HG03460 (cell line): ENCODE results near the gene HMCN1.

Experiments
- ATAC-seq: cut with Tn5 transposase; IDR thresholded peaks from one replicate; pipeline ENCODE4 v1.9.1; 2021; ENCODE audit not compliant: unreplicated experiment

HMCN1 gene

GRCh38 chr1:186215636-186216035 lies 481.4 kb downstream of the HMCN1 start:
- no peak for ATAC-seq

DNA sequence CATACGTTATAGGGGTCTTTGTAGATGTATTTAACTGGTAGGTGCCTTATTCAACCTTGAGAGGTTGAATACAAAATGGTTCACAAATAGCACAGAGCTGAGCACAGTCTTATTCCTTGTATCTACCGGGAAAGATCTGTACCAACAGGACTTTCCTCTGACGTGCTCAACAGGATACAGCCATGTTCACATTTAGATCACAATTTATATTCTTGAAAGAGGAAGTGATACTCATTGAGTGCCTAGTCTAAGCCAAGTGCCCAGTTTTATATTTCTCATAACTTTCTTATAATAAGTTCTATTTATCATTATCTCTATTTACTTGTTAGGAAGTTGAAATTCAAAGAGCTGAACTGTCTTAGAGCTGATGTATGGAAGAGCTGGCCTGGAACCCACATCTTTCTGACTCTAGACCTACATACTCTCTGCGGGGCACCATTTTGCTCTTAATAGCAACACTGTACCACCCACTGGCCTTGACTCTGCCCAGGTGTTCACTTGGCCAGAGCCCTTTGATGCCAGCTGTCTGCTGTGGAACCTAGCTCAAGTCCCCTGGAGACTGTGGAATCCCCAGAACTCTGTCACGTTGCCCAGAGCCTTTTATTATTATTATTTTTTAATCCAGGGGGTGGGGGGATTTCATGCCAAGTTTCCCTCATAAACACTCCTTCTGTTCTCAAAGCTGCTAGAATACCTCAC lies 484.6 kb downstream of the HMCN1 start:
- ATAC-seq: peak; percentile 76

- ATAC-seq: no peak
These were observed 485.9 kb downstream of the HMCN1 start for GRCh38 chr1:186220067-186220466.

DNA sequence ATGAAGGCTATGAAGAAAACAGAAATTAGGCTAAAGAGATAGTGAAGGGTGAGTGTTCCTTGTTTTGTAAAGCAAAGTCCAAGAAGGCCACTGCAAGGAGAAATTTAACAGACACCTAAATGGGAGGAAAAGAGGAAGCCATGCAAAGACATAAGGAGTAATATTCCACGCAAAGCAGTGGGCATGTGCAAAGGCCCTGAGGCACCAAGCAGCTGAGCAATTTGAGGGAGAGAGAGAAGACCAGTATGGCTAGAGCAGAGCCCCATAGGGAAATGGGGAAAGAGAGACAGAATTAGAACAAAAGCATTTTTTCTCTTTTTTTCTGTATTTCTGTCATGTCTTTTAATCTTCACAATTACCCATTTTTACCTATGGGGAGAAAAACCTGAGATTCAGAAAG lies 486.7 kb downstream of the HMCN1 start:
- no peak for ATAC-seq

DNA sequence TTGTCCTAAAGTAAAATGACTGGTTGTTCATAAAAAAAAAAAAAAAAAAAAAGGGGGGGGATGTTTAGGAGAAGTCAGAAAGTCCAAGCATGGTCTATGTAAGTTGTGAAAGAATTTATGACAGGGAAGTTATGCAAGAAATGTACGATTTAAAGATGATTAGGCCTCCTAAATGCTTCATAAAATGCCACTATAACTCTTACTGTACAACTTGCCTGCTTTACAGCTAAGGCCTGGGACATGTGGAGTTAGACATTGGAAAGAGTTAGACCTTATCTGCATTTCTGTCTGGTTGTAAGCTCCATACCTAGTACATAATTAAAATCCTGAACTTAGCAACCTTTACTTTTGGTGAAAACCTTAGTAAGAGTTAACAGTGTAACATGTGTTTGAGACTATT lies 490.9 kb downstream of the HMCN1 start:
- ATAC-seq: no peak

DNA sequence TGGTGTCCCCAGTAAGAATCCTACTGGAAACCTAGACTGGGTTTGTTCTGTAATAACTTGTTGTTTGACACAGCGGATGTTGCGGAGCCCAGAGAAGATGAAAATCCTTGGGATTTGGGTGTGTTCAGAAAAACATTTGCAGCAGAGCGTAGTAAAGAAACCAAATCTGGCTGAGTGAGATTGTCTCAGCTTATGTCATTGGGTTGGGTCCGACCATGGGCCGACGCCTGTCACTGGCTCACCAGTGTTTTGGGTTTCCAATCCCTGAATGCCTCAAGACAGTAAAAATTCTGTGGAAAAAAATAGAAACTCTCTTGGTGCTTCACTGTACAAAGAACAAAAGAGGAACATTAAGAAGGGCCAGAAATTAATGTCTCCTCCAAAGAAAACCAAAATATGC lies 494.6 kb downstream of the HMCN1 start:
- ATAC-seq: no peak

DNA sequence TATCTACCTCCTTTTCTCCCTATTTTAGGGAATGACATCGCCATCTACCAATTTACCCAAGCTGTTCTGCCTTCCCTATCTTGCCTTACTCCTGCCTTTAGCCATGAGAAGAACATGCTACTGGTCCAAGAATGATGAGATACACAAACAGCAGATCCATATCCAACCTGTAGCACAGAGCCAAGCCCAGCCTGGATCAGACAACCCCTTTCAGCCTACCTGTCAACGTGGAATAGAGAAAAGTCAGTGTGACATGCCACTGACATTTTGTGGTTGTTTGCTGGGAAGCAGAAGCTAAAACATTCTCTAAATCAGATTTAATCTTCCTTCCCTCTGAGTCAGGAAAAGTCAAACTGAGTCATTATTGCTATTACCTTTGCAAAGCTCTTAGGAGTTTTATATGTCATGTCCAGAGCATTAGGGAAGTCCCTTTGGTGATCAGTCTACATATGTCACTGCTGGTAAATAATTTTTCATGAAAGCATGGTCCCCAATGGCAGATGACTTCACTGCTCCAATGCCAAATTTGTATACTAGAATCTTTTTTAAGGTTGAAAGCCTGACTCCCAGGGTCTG lies 497.8 kb downstream of the HMCN1 start:
- ATAC-seq: no peak

DNA sequence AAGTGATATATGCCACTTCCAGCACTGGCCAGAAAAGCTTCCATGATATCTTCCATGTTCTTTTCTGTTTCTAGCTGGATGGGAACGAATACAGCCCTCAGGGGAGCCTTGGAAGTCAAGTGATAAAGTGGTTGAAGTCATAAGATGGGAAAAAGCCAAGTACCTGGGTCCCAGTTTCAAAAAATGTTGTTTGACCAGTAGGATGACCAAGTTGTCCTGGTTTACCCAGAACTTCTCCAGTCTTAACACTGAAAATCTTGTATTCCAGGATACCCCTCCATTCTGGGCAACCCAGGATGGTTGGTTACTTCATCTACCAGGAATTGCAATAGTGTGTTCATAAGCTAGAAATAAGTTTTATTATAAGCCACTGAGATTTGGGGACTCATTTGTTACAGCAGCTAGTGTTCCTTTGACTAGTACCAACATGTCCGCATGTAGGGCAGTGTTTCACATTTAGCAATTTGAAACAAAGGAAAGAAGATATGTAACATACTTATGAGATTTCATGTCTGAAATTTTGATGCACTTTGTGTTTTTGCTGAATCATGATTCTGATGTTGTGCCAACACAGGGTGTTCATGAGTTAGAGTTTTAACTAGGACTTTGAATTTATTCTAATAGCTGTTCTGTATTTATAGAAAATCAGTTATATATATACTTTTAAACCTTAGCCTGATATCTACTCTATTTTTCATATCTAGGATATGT lies 500.9 kb downstream of the HMCN1 start:
- no peak for ATAC-seq

DNA sequence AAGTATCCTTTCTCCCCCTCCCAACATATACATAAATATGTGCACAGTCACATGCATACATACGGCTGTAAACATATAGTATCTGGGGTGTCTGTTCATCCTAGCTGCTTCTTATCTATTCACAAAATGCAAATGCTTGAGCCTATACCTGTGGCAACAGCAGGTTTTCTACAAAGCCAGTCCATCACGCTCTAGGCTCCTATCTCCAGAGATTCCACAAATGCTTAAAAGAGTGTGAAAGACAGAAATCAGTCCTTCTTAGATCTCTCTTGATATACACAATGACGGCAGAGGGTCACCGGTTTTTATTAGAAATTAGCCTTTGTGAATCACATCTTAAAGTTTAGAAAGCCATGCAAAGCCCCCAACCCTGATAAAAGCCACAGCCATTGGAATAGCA lies 501.5 kb downstream of the HMCN1 start:
- ATAC-seq: no peak

DNA sequence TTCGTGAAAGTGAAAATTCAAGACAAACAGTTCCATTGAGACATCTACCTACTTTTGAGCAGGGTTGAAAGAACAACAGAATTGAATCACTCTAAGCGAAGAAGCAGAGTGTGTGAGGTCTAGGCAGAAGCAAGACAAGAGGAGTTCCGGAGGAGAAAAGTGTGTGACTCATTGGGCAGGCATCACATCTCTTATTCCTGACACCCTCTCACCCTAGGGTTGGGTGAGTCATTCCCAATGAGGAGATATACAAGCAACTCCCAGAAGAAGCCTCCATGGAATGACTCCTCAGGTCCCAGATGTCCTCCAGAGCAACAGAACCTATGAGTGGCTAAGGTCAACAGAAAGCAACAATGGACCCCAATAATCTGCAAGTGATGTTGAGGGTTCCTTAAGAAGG lies 502.7 kb downstream of the HMCN1 start:
- no peak for ATAC-seq

DNA sequence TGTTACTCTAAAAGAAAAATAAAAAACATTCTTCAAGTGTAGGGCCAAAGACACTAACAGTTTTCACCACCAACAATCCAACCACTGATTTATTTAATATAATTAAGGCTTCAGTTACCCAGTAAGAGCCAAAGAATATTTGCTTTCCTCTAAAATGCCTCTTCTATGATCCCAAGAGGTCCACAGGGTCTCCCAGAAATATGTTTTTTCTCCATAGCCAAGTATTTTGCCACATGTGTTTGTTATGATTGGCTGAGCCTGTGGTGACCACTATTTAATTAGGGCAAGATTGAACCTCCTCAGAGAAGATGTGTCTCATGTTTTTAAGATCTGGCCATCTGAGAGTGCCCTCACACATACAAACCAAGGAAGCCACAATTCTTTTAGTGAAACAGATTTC lies 505.0 kb downstream of the HMCN1 start:
- no peak for ATAC-seq

- ATAC-seq: no peak
These were observed 506.2 kb downstream of the HMCN1 start for GRCh38 chr1:186240436-186240835.
